Panc1 (cell line): ENCODE data around the gene RNF222.

Experiments used
- CTCF ChIP-seq: fragments of 450-650 bp; IDR thresholded peaks from 2 replicates; pipeline ENCODE4 v1.5.1; 2017; ENCODE audit warnings: mild to moderate bottlenecking
- POLR2AphosphoS5 ChIP-seq: IDR thresholded peaks from 2 replicates; pipeline ENCODE4 v1.6.1; 2012; ENCODE audit warnings: mild to moderate bottlenecking, low read depth, low read length, moderate library complexity
- TCF7L2 ChIP-seq: IDR thresholded peaks from 2 replicates; pipeline ENCODE4 v1.6.1; 2011; ENCODE audit warnings: mild to moderate bottlenecking, low read depth, low read length, inconsistent platforms

DNA sequence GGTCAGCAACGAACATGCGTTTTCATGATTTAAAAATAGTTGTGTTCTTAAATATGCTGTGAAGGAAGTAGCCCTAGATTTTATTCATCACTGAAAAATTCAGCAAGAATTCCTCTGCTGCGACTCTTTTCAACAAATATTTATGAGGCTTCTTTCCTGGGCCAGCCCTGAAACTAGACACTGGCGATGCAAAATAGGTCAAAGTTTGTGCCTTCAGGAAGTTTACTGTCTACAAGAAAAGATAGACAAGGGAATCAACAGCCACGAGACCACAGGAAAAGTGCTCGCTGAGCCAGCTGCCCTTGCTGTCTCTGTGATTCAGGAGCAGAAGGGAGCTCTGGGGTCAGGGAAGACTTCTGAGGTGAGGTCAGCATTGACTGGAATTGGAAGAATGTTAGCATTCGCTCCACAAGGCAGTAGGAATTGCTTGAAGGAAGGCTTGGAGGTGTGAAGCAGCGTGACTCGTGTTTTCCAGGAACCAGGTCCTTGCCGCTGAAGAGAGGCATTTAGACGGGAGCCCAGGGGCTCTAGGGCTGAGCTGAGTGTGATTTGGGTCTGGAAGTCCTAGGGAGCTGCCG lies 12.7 kb downstream of the RNF222 start:
- no peak for TF ChIP-seq CTCF
- TF ChIP-seq TCF7L2, result no peak
- TF ChIP-seq POLR2AphosphoS5, result no peak
